Skeletal muscle cell (primary cell): ENCODE data around the gene LRP3.
A peak's percentile ranks its signal among the peaks of the same experiment; 100 is the strongest.
"Not testable (repeated sequence)": the region's sequence is repeated elsewhere in the genome, so short reads cannot be mapped to it uniquely, and the experiment has no call there.

ENCODE experiments used
- DNase-seq: peaks from one replicate; pipeline ENCODE4 v3.0.0-alpha.2; 2010; ENCODE audit warnings: low read depth
- H3K4me3 ChIP-seq: 2 replicates; pipeline ENCODE4 v1.5.1; 2011; ENCODE audit warnings: low read depth, mild to moderate bottlenecking, control low read depth, low read length, moderate library complexity

Gene LRP3

GRCh38 chr19:33193865-33194362 is at the start of gene LRP3:
Gene LRP3, plus strand, starts transcription at chr19:33194330. Its CDS starts 456 bp downstream, at chr19:33194786.
- H3K4me3 ChIP-seq, result peak within 1 kb of the TSS; percentile 57
- no peak for DNase-seq

- no peak overlapping the region for H3K4me3 ChIP-seq
Measured at GRCh38 chr19:33146209-33146608, 47.9 kb upstream of the LRP3 start.

GRCh38 chr19:33147538-33147937 is 46.6 kb upstream of the LRP3 start:
- H3K4me3 ChIP-seq, result no peak overlapping the region
- DNase-seq, result no peak

More at GRCh38 chr19:33146209-33146608, 47.9 kb upstream of the LRP3 start:
- no peak for DNase-seq

- no peak for DNase-seq
- no peak overlapping the region for H3K4me3 ChIP-seq
Measured at GRCh38 chr19:33150852-33151518, 43.1 kb upstream of the LRP3 start.

GRCh38 chr19:33152176-33152575 is 42.0 kb upstream of the LRP3 start:
- DNase-seq, result no peak

GRCh38 chr19:33152625-33153024 is 41.5 kb upstream of the LRP3 start:
- DNase-seq, H3K4me3 ChIP-seq: not testable (repeated sequence)

More at GRCh38 chr19:33152176-33152575, 42.0 kb upstream of the LRP3 start:
- H3K4me3 ChIP-seq, result no peak overlapping the region

- not testable (repeated sequence) for DNase-seq, H3K4me3 ChIP-seq
Measured at GRCh38 chr19:33154313-33154712, 39.8 kb upstream of the LRP3 start.

GRCh38 chr19:33156334-33156733 is 37.8 kb upstream of the LRP3 start:
- DNase-seq, result peak; percentile 45
- H3K4me3 ChIP-seq, result no peak overlapping the region

- DNase-seq, result no peak
- H3K4me3 ChIP-seq, result no peak overlapping the region
Measured at GRCh38 chr19:33157906-33158305, 36.2 kb upstream of the LRP3 start.

GRCh38 chr19:33158365-33158764 is 35.8 kb upstream of the LRP3 start:
- no peak for DNase-seq
- H3K4me3 ChIP-seq, result no peak overlapping the region

GRCh38 chr19:33159149-33159548 is 35.0 kb upstream of the LRP3 start:
- H3K4me3 ChIP-seq, result no peak overlapping the region
- no peak for DNase-seq

- H3K4me3 ChIP-seq, result no peak overlapping the region
- DNase-seq, result no peak
Measured at GRCh38 chr19:33159893-33160292, 34.2 kb upstream of the LRP3 start.

GRCh38 chr19:33161201-33161600 is 32.9 kb upstream of the LRP3 start:
- no peak overlapping the region for H3K4me3 ChIP-seq
- no peak for DNase-seq

GRCh38 chr19:33163481-33163880 is 30.6 kb upstream of the LRP3 start:
- DNase-seq, result no peak
- no peak overlapping the region for H3K4me3 ChIP-seq

GRCh38 chr19:33166037-33166436 is 28.1 kb upstream of the LRP3 start:
- not testable (repeated sequence) for H3K4me3 ChIP-seq, DNase-seq

GRCh38 chr19:33167438-33167837 is 26.7 kb upstream of the LRP3 start:
- no peak for DNase-seq
- H3K4me3 ChIP-seq, result no peak overlapping the region

- no peak for DNase-seq
- H3K4me3 ChIP-seq, result no peak overlapping the region
Measured at GRCh38 chr19:33168528-33168927, 25.6 kb upstream of the LRP3 start.

- DNase-seq, result no peak
- H3K4me3 ChIP-seq, result no peak overlapping the region
Measured at GRCh38 chr19:33171222-33171795, 22.8 kb upstream of the LRP3 start.

GRCh38 chr19:33171916-33172359 is 22.2 kb upstream of the LRP3 start:
- DNase-seq, result no peak

GRCh38 chr19:33174186-33174585 is 19.9 kb upstream of the LRP3 start:
- DNase-seq, result no peak

More at GRCh38 chr19:33171916-33172359, 22.2 kb upstream of the LRP3 start:
- no peak overlapping the region for H3K4me3 ChIP-seq

More at GRCh38 chr19:33174186-33174585, 19.9 kb upstream of the LRP3 start:
- no peak overlapping the region for H3K4me3 ChIP-seq
